GM10248 (cell line): ENCODE measurements around the gene DNMT3B.

ENCODE experiments used
- CTCF ChIA-PET: fragments of 300-600 bp; sonication (Branson Sonifier 250); formaldehyde crosslinking; extraction: SDS; loops from one replicate; lab custom pipeline; 2021; ENCODE audit warnings: antibody characterized with exemption; lab: Yijun Ruan, JAX
- POLR2A ChIA-PET: fragments of 350-650 bp; sonication (Branson Sonifier 250); formaldehyde crosslinking; extraction: SDS; loops from one replicate; lab custom pipeline; 2020; ENCODE audit warnings: antibody characterized with exemption; lab: Yijun Ruan, JAX
- DNase-seq: peaks from one replicate; pipeline ENCODE4 v3.0.0; 2012; ENCODE audit errors: extremely low spot score
- TF ChIP-seq, protein P1 (sequence below): IDR thresholded peaks from 2 replicates; pipeline ENCODE4 v1.5.1; 2012; ENCODE audit warnings: mild to moderate bottlenecking, low read depth; ENCODE audit errors: extremely low read depth, missing control alignments, control extremely low read depth

DNMT3B gene

DNA sequence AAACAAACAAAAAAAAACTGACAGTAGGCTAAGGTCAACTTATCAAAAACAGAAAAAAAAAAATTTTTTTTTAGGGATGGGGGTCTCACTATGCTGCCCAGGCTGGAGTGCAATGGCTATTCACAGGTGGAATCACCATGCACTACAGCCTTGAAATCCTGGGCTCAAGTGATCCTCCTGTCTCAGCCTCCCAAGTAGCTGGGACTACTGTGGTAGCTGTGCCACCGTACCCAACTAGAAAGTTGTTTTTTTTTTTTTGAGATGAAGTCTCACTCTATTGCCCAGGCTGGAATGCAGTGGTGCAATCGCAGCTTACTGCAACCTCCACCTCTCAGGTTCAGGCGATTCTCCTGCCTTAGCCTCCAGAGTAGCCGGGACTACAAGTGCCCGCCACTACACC, 21.0 kb upstream of the DNMT3B start:
- POLR2A ChIA-PET: no interaction called here
- TF ChIP-seq, protein P1, sequence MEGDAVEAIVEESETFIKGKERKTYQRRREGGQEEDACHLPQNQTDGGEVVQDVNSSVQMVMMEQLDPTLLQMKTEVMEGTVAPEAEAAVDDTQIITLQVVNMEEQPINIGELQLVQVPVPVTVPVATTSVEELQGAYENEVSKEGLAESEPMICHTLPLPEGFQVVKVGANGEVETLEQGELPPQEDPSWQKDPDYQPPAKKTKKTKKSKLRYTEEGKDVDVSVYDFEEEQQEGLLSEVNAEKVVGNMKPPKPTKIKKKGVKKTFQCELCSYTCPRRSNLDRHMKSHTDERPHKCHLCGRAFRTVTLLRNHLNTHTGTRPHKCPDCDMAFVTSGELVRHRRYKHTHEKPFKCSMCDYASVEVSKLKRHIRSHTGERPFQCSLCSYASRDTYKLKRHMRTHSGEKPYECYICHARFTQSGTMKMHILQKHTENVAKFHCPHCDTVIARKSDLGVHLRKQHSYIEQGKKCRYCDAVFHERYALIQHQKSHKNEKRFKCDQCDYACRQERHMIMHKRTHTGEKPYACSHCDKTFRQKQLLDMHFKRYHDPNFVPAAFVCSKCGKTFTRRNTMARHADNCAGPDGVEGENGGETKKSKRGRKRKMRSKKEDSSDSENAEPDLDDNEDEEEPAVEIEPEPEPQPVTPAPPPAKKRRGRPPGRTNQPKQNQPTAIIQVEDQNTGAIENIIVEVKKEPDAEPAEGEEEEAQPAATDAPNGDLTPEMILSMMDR: no peak
- no peak for DNase-seq
- CTCF ChIA-PET: interaction anchor here (1.6 kb wide), 2 partner anchors 23 to 38 kb away, joined by 4 to 5 read pairs; no protein-coding TSS in a partner anchor

DNA sequence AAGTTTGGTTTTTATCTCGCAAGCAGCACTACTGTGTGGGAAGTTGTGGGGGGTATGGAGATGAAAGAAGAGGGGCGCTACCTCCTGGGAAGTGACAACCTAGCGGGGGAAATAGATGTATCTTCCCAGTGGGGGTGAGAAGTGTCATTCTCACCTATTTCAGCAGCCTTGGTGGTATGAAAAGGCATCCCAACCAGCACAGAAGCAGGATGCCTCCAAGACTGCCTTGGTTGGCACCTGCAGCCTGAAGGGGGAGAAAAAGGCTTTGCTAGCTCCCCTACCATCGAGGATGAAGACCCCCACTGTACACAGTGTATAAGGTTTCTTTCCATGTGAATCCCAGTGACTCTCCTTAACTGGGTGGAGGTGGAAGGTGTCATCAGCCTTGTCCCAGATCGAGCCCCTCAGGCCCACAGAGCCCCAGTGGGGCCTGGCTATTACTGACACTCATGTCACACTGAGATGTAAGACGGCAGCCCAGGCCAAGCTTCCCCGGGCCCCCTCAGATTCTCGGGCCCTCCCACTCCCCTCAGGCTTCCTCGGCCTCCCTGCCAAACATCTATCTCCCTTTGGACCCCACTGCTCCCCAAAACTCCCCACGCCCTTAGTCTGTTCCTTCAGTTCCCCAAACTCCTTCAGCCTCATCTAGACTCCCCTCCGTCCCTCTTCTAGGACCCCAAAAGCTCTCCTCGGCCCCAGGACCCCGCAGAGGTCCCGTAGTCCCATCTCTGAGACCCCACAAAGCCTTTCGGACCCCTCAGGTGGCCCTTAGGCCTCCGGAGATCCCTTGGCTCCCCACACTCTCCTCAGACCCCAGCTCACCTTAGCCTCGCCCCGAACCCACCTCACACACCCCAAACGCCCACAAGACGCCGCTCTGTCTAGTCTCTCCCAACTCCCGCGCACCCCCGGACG, 19.6 kb upstream of the DNMT3B start:
- TF ChIP-seq, protein P1: no peak
- ChIA-PET POLR2A (interaction anchor here (0.9 kb wide), 1 partner anchor 10 kb away, joined by 4 read pairs; no protein-coding TSS in a partner anchor), CTCF (interaction anchor here (0.8 to 1.6 kb wide), 6 partner anchors 12 to 69 kb away, joined by 3 to 6 read pairs (median 5); partner anchors contain the start of genes C20orf203 and DNMT3B)
- DNase-seq: peak; percentile 35

- POLR2A ChIA-PET: interaction anchor here (0.9 kb wide), 1 partner anchor 11 kb away, joined by 4 read pairs; no protein-coding TSS in a partner anchor
- CTCF ChIA-PET: interaction anchor here (1.2 to 1.5 kb wide), 4 partner anchors 12 to 35 kb away, joined by 3 to 6 read pairs (median 6); partner anchors contain the start of gene DNMT3B
- TF ChIP-seq, protein P1: no peak
- DNase-seq: peak; percentile 73
Observed at GRCh38 chr20:32743237-32744112, 18.7 kb upstream of the DNMT3B start, which contains the start of gene COMMD7. Gene COMMD7, minus strand, starts transcription at chr20:32743467. Its CDS starts 76 bp downstream, at chr20:32743391.

GRCh38 chr20:32749914-32750637, 12.1 kb upstream of the DNMT3B start:
- DNase-seq: no peak
- TF ChIP-seq, protein P1: no peak
- CTCF ChIA-PET: no interaction called here
- POLR2A ChIA-PET: no interaction called here

- ChIA-PET POLR2A (no interaction called here), CTCF (interaction anchor here (1.4 kb wide), 1 partner anchor 27 kb away, joined by 4 read pairs; no protein-coding TSS in a partner anchor)
- DNase-seq: no peak
- TF ChIP-seq, protein P1: no peak
Observed at GRCh38 chr20:32751293-32751692, 10.9 kb upstream of the DNMT3B start.
